Measurements from ENCODE around the gene DHX30. TPM values are rescaled to one million over a fixed set of nuclear protein-coding genes. Genes with fewer than 3 reads are reported as not detected.

DHX30 gene
- total RNA-seq, 1 experiment from 2014 or later, result 75.7 TPM

- H3K9me3 Mint-ChIP-seq (ENCODE audit: unreplicated experiment), result no peaks in the 10 kb centered on the region
- Histone ChIP-seq H3K27me3 (replicated peaks; ENCODE audit: control insufficient read depth, insufficient read depth, low read length) (no peaks in the 10 kb centered on the region), H3K36me3 (ENCODE audit: control insufficient read depth, insufficient read depth, low read length) (no peaks in the 10 kb centered on the region; the same call in 1 of the 2 replicates), H3K4me3 (ENCODE audit: low read depth, low read length) (no peak overlapping the region), H3K4me1 (peaks cover 4% of the 10 kb centered on the region; the same call in 1 of the 2 replicates), H3K9me3 (no peaks in the 10 kb centered on the region)
- H3K27me3 Mint-ChIP-seq (ENCODE audit: insufficient read depth, unreplicated experiment), result no peaks in the 10 kb centered on the region
- peaks cover 6% of the 10 kb centered on the region for H3K4me1 Mint-ChIP-seq (ENCODE audit: low read depth, unreplicated experiment)
- no peak overlapping the region for H3K27ac Mint-ChIP-seq (ENCODE audit: unreplicated experiment)
- H3K36me3 Mint-ChIP-seq (ENCODE audit: insufficient read depth, unreplicated experiment), result peaks cover 89% of the 10 kb centered on the region
- TF ChIP-seq, protein P1, sequence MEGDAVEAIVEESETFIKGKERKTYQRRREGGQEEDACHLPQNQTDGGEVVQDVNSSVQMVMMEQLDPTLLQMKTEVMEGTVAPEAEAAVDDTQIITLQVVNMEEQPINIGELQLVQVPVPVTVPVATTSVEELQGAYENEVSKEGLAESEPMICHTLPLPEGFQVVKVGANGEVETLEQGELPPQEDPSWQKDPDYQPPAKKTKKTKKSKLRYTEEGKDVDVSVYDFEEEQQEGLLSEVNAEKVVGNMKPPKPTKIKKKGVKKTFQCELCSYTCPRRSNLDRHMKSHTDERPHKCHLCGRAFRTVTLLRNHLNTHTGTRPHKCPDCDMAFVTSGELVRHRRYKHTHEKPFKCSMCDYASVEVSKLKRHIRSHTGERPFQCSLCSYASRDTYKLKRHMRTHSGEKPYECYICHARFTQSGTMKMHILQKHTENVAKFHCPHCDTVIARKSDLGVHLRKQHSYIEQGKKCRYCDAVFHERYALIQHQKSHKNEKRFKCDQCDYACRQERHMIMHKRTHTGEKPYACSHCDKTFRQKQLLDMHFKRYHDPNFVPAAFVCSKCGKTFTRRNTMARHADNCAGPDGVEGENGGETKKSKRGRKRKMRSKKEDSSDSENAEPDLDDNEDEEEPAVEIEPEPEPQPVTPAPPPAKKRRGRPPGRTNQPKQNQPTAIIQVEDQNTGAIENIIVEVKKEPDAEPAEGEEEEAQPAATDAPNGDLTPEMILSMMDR (IDR thresholded peaks at IDR 0.05; ENCODE audit: insufficient read depth in 1 of 2, low read depth in 1 of 2, low read length in 1 of 2, severe bottlenecking in 1 of 2, unreplicated experiment in 1 of 2), result no peak
- no peak for DNase-seq
- BruUV-seq (replicated peaks), result no TSS peak
- POLR2A ChIA-PET, result no interaction called here
- intact Hi-C loops (cut with micrococcal nuclease; ENCODE audit: unreplicated experiment), result no loop called here
- H3K4me3 Mint-ChIP-seq (ENCODE audit: unreplicated experiment), result no peak overlapping the region
- CTCF ChIA-PET, result no interaction called here
These were observed 86.2 kb downstream of the DHX30 start for GRCh38 chr3:47888986-47889757.

DNA sequence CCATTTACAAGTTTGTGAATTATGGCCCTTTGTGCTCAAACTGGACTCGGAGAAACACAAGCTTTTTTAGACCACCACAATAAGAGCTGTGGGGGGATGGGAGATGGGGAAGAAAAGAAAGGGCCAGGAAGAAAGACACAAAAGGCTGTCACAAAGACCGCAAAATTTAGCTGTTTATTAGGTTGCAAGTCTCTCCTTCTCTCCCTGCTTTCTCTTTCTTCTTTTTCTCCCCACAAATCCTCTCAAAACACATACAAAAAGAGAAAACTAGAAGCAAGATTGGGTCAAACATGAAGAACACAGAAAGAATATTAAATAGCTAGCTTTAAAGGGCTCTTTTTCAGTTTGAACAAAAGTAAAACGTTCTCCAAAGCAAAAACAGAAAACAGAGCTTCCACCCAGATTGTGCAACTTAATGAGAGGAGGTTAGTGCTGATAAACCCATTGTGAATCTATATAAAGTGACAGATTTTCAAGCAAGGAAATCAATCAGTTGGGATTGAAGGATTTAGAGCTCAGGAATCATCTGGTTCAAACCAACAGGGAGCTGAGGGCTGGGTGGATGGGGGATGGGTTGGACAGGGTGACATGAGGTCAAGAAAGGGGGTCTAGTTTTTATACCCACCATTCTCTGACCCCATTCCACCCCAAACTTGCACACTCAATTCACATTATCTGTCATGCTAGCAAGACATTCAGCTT, 87.3 kb downstream of the DHX30 start:
- no peak for DNase-seq
- Mint-ChIP-seq H3K27me3 (ENCODE audit: insufficient read depth, unreplicated experiment) (no peaks in the 10 kb centered on the region), H3K4me1 (ENCODE audit: low read depth, unreplicated experiment) (peaks cover 6% of the 10 kb centered on the region), H3K27ac (ENCODE audit: unreplicated experiment) (no peak overlapping the region), H3K9me3 (ENCODE audit: unreplicated experiment) (no peaks in the 10 kb centered on the region), H3K36me3 (ENCODE audit: insufficient read depth, unreplicated experiment) (peaks cover 87% of the 10 kb centered on the region), H3K4me3 (ENCODE audit: unreplicated experiment) (no peak overlapping the region)
- H3K27me3 ChIP-seq (replicated peaks; ENCODE audit: control insufficient read depth, insufficient read depth, low read length), result no peaks in the 10 kb centered on the region
- CTCF ChIA-PET, result interaction anchor here (0.6 kb wide), 1 partner anchor 16 kb away, joined by 4 read pairs; no protein-coding TSS in a partner anchor
- no peak overlapping the region for H3K4me3 ChIP-seq (ENCODE audit: low read depth, low read length)
- TF ChIP-seq, protein P1 (IDR thresholded peaks at IDR 0.05; ENCODE audit: insufficient read depth in 1 of 2, low read depth in 1 of 2, low read length in 1 of 2, severe bottlenecking in 1 of 2, unreplicated experiment in 1 of 2), result no peak
- H3K4me1 ChIP-seq, result no peaks in the 10 kb centered on the region
- H3K9me3 ChIP-seq, result no peaks in the 10 kb centered on the region
- H3K36me3 ChIP-seq (ENCODE audit: control insufficient read depth, insufficient read depth, low read length), result no peaks in the 10 kb centered on the region; the same call in 1 of the 2 replicates
- no TSS peak for BruUV-seq (replicated peaks)
- intact Hi-C loops (cut with micrococcal nuclease; ENCODE audit: unreplicated experiment), result no loop called here
- POLR2A ChIA-PET, result no interaction called here

- TF ChIP-seq, protein P1 (IDR thresholded peaks at IDR 0.05; ENCODE audit: insufficient read depth in 1 of 2, low read depth in 1 of 2, low read length in 1 of 2, severe bottlenecking in 1 of 2, unreplicated experiment in 1 of 2), result no peak
- no peaks in the 10 kb centered on the region; the same call in 1 of the 2 replicates for H3K36me3 ChIP-seq (ENCODE audit: control insufficient read depth, insufficient read depth, low read length)
- Mint-ChIP-seq H3K27ac (ENCODE audit: unreplicated experiment) (no peak overlapping the region), H3K4me1 (ENCODE audit: low read depth, unreplicated experiment) (peaks cover 6% of the 10 kb centered on the region), H3K9me3 (ENCODE audit: unreplicated experiment) (no peaks in the 10 kb centered on the region), H3K36me3 (ENCODE audit: insufficient read depth, unreplicated experiment) (peaks cover 87% of the 10 kb centered on the region), H3K4me3 (ENCODE audit: unreplicated experiment) (no peak overlapping the region), H3K27me3 (ENCODE audit: insufficient read depth, unreplicated experiment) (no peaks in the 10 kb centered on the region)
- intact Hi-C loops (cut with micrococcal nuclease; ENCODE audit: unreplicated experiment), result no loop called here
- ChIA-PET CTCF (interaction anchor here (1.5 kb wide), 1 partner anchor 99 kb away, joined by 3 read pairs; no protein-coding TSS in a partner anchor), POLR2A (no interaction called here)
- BruUV-seq (replicated peaks), result no TSS peak
- no peak for DNase-seq
- no peaks in the 10 kb centered on the region for H3K27me3 ChIP-seq (replicated peaks; ENCODE audit: control insufficient read depth, insufficient read depth, low read length)
- H3K4me3 ChIP-seq (ENCODE audit: low read depth, low read length), result no peak overlapping the region
- H3K9me3 ChIP-seq, result no peaks in the 10 kb centered on the region
- H3K4me1 ChIP-seq, result no peaks in the 10 kb centered on the region
These were observed 88.1 kb downstream of the DHX30 start for GRCh38 chr3:47890828-47891612.

Data from Caco-2 (cell line).